Measurements from ENCODE around the gene COBL.

The COBL gene

DNA sequence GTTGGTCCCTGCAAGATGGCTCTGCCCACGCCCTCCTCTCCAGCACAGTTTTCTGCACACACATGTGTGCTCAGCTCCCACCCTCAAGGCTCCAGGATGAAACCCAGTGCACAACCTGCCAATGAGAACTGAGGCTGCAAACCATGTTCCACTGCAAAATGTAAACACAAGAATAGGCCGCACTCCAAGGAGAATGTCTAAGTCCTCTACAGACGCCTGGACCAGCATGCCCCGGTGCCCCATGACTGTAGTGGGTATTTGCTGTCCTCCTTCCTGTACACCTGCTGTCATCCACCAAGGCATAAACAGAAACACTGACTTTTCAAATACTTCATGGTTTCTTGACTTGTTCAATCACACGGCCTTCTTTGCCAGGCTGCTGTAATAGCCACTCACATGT is 72.6 kb downstream of the COBL start:
- no peak overlapping the region for H3K4me3 ChIP-seq (ENCODE audit: control insufficient read depth in 1 of 7, extremely low read depth in 1 of 7, insufficient read depth in 4 of 7, low read depth in 2 of 7, low read length in 6 of 7)
- H3K9me3 ChIP-seq (ENCODE audit: control extremely low read depth in 1 of 5, control insufficient read depth in 4 of 5, insufficient read depth in 2 of 5, low read depth in 1 of 5, low read length in 4 of 5), result no peaks in the 10 kb centered on the region
- WGBS (ENCODE audit: insufficient coverage), result 95% methylated on average over 4 of the region's 5 CpGs
- H3K4me1 ChIP-seq (ENCODE audit: control extremely low read depth in 1 of 4, control insufficient read depth in 4 of 4, insufficient read depth in 4 of 4, low read length in 3 of 4), result no peaks in the 10 kb centered on the region
- POLR2A ChIA-PET, result no interaction called here
- no peaks in the 10 kb centered on the region for H3K27me3 ChIP-seq (replicated peaks in 2 of 5; ENCODE audit: control insufficient read depth in 4 of 5, insufficient read depth in 5 of 5, low read length in 4 of 5)
- DNase-seq, result no peak
- H3K36me3 ChIP-seq (ENCODE audit: control insufficient read depth in 4 of 4, insufficient read depth in 4 of 4, low read length in 3 of 4), result no peaks in the 10 kb centered on the region
- CTCF ChIA-PET, result interaction anchor here (1.1 kb wide), 1 partner anchor 124 kb away, joined by 3 read pairs; no protein-coding TSS in a partner anchor
- H3K27ac ChIP-seq (ENCODE audit: insufficient read depth in 1 of 2, low read depth in 1 of 2, low read length in 2 of 2, poor library complexity in 1 of 2, severe bottlenecking in 2 of 2), result no peak overlapping the region

DNA sequence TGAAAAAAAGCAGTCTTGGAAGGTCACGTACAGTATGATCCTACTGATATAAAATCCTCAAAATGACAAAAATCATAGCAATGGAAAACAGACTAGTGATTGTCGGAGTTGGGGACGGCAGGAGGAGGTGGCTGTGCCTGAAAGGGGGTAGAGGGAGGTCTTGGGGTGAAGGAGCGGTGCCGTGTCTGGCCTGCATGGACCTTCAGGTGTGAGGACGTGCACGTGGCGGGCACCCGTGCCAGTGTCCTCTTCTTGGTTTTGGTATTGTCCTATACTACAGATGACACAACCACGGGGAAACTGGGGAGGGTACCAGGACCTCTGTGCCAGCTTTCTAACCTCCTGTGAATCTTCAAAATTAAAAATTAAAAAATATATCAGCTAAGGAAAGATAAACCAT is 73.0 kb downstream of the COBL start:
- no peak for DNase-seq
- Histone ChIP-seq H3K9me3 (ENCODE audit: control extremely low read depth in 1 of 5, control insufficient read depth in 4 of 5, insufficient read depth in 2 of 5, low read depth in 1 of 5, low read length in 4 of 5) (no peaks in the 10 kb centered on the region), H3K36me3 (ENCODE audit: control insufficient read depth in 4 of 4, insufficient read depth in 4 of 4, low read length in 3 of 4) (no peaks in the 10 kb centered on the region), H3K27me3 (replicated peaks in 2 of 5; ENCODE audit: control insufficient read depth in 4 of 5, insufficient read depth in 5 of 5, low read length in 4 of 5) (no peaks in the 10 kb centered on the region), H3K4me3 (ENCODE audit: control insufficient read depth in 1 of 7, extremely low read depth in 1 of 7, insufficient read depth in 4 of 7, low read depth in 2 of 7, low read length in 6 of 7) (no peak overlapping the region), H3K27ac (ENCODE audit: insufficient read depth in 1 of 2, low read depth in 1 of 2, low read length in 2 of 2, poor library complexity in 1 of 2, severe bottlenecking in 2 of 2) (no peak overlapping the region), H3K4me1 (ENCODE audit: control extremely low read depth in 1 of 4, control insufficient read depth in 4 of 4, insufficient read depth in 4 of 4, low read length in 3 of 4) (no peaks in the 10 kb centered on the region)
- ChIA-PET POLR2A (no interaction called here), CTCF (interaction anchor here (0.5 to 1.8 kb wide), 3 partner anchors 7 to 156 kb away, joined by 3 to 4 read pairs (median 3); no protein-coding TSS in a partner anchor)
- WGBS (ENCODE audit: insufficient coverage), result 95% methylated on average over 7 of the region's 10 CpGs

DNA sequence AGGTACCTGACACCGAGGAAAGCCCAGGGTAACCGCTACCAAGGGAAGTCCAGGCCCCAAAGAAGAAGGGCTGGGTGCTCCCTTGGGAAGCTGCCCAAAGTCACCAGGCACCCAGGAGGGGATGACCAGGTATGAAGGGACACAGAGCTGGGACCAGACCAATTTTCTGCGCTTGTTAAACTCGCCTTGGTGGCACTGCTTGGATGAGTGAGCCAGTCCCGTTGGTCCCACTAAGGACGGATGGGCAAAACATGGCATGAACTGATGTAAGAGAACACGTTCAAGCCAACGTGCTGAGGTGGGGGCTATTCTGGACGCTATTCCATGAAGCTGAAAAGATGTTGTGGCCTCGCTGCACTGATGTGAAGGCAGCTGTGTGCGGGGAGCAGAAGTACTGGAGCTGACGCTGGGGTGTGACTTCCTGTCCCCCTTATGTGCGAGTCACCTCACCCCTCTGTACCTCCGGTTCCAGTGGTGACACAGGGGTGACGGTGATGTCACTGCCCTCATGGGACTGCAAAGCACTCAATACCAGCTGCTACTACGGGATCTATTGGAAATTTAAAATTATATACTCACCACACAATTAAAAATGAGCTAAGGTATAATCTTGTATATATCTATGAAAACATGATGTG is 73.6 kb downstream of the COBL start:
- POLR2A ChIA-PET, result no interaction called here
- Histone ChIP-seq H3K4me1 (ENCODE audit: control extremely low read depth in 1 of 4, control insufficient read depth in 4 of 4, insufficient read depth in 4 of 4, low read length in 3 of 4) (no peaks in the 10 kb centered on the region), H3K9me3 (ENCODE audit: control extremely low read depth in 1 of 5, control insufficient read depth in 4 of 5, insufficient read depth in 2 of 5, low read depth in 1 of 5, low read length in 4 of 5) (no peaks in the 10 kb centered on the region), H3K4me3 (ENCODE audit: control insufficient read depth in 1 of 7, extremely low read depth in 1 of 7, insufficient read depth in 4 of 7, low read depth in 2 of 7, low read length in 6 of 7) (no peak overlapping the region), H3K36me3 (ENCODE audit: control insufficient read depth in 4 of 4, insufficient read depth in 4 of 4, low read length in 3 of 4) (no peaks in the 10 kb centered on the region), H3K27ac (ENCODE audit: insufficient read depth in 1 of 2, low read depth in 1 of 2, low read length in 2 of 2, poor library complexity in 1 of 2, severe bottlenecking in 2 of 2) (no peak overlapping the region), H3K27me3 (replicated peaks in 2 of 5; ENCODE audit: control insufficient read depth in 4 of 5, insufficient read depth in 5 of 5, low read length in 4 of 5) (no peaks in the 10 kb centered on the region)
- DNase-seq, result peak in 2 of 3 donors; percentile 4 to 8
- CTCF ChIA-PET, result interaction anchor here (0.5 to 1.8 kb wide), 6 partner anchors 8 to 157 kb away, joined by 3 to 4 read pairs (median 3); no protein-coding TSS in a partner anchor
- 87% methylated on average over 13 of the region's 16 CpGs for WGBS (ENCODE audit: insufficient coverage)

DNA sequence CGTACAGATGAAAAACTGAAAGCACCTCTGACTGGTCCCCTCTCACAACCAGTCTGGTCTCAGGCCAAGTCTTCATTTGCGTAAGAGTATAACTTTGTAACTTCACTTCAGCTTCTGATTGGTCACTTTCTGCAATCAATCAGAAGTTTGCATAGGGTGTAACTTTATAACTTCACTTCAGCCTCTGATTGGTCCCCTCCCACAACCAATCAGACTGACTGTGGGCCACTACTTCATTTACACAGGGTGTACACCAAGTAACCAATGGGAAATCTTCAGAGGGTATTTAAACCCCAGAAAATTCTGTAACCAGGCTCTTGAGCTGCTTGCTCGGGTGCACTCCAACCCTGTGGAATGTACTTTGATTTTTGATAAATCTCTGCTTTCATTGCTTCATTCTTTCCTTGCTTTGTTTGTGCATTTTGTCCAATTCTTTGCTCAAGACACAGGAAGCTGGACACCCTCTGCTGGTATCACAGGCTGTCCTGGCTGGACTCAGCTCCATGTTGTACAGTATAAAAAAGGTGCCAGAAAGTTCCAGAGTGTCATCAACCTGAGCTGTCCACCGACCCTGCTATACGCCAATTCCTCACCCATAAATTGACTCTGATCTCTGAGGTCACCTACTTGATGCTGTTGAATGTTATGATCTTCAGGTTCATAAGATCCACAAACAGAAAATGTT is 74.5 kb downstream of the COBL start:
- ChIA-PET CTCF (interaction anchor here (0.8 to 1.8 kb wide), 4 partner anchors 9 to 29 kb away, joined by 3 to 4 read pairs (median 3); no protein-coding TSS in a partner anchor), POLR2A (no interaction called here)
- Histone ChIP-seq H3K27me3 (replicated peaks in 2 of 5; ENCODE audit: control insufficient read depth in 4 of 5, insufficient read depth in 5 of 5, low read length in 4 of 5) (no peaks in the 10 kb centered on the region), H3K36me3 (ENCODE audit: control insufficient read depth in 4 of 4, insufficient read depth in 4 of 4, low read length in 3 of 4) (no peaks in the 10 kb centered on the region), H3K4me3 (ENCODE audit: control insufficient read depth in 1 of 7, extremely low read depth in 1 of 7, insufficient read depth in 4 of 7, low read depth in 2 of 7, low read length in 6 of 7) (no peak overlapping the region), H3K27ac (ENCODE audit: insufficient read depth in 1 of 2, low read depth in 1 of 2, low read length in 2 of 2, poor library complexity in 1 of 2, severe bottlenecking in 2 of 2) (no peak overlapping the region), H3K9me3 (ENCODE audit: control extremely low read depth in 1 of 5, control insufficient read depth in 4 of 5, insufficient read depth in 2 of 5, low read depth in 1 of 5, low read length in 4 of 5) (no peaks in the 10 kb centered on the region), H3K4me1 (ENCODE audit: control extremely low read depth in 1 of 4, control insufficient read depth in 4 of 4, insufficient read depth in 4 of 4, low read length in 3 of 4) (no peaks in the 10 kb centered on the region)
- DNase-seq, result no peak
- 100% methylated on average over 3 of the region's 5 CpGs for WGBS (ENCODE audit: insufficient coverage)

DNA sequence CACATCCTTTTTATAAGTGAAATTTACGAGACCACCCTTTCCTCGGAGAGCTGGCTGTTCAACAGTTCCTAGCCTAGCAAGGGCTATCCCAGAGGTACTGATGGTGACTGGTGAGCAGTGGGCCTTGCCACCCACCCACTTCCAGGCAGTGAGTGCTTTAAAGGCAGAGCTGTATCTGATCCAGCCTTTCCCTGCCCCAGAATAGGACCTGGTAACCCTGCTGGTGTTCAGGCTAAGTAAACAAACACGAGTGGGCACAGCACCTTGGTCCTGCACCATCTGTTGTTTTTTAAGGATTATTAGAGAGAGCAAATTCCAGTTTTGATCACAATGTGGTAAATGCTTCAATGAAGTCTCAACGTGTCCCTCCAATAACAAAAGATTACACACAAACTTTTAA is 75.7 kb downstream of the COBL start:
- DNase-seq, result no peak
- CTCF ChIA-PET, result interaction anchor here (1.3 kb wide), 1 partner anchor 129 kb away, joined by 3 read pairs; no protein-coding TSS in a partner anchor
- Histone ChIP-seq H3K4me1 (ENCODE audit: control extremely low read depth in 1 of 4, control insufficient read depth in 4 of 4, insufficient read depth in 4 of 4, low read length in 3 of 4) (no peaks in the 10 kb centered on the region), H3K27ac (ENCODE audit: insufficient read depth in 1 of 2, low read depth in 1 of 2, low read length in 2 of 2, poor library complexity in 1 of 2, severe bottlenecking in 2 of 2) (no peak overlapping the region), H3K27me3 (replicated peaks in 2 of 5; ENCODE audit: control insufficient read depth in 4 of 5, insufficient read depth in 5 of 5, low read length in 4 of 5) (no peaks in the 10 kb centered on the region), H3K4me3 (ENCODE audit: control insufficient read depth in 1 of 7, extremely low read depth in 1 of 7, insufficient read depth in 4 of 7, low read depth in 2 of 7, low read length in 6 of 7) (no peak overlapping the region), H3K36me3 (ENCODE audit: control insufficient read depth in 4 of 4, insufficient read depth in 4 of 4, low read length in 3 of 4) (no peaks in the 10 kb centered on the region), H3K9me3 (ENCODE audit: control extremely low read depth in 1 of 5, control insufficient read depth in 4 of 5, insufficient read depth in 2 of 5, low read depth in 1 of 5, low read length in 4 of 5) (no peaks in the 10 kb centered on the region)
- WGBS (ENCODE audit: insufficient coverage), result 97% methylated on average over 3 of the region's 4 CpGs
- POLR2A ChIA-PET, result no interaction called here

DNA sequence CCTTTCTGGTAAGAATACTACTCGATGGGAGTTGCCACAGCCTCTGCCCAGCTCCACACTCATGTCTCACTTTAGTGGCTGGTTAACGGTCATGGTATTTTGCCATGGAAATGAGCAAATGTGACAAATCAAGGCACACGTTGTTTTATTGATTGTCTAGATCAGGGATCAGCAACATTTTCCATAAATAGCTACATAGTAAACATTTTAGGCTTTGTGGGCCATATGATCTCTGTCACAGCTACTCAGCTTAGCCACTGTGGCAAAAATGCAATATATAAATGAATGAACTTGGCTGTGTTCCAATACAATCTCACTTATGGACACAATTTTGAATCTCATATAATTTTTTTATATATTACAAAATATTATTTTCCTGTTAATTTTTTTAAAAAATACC is 76.9 kb downstream of the COBL start:
- 80% methylated on average over 1 of the region's 3 CpGs for WGBS (ENCODE audit: insufficient coverage)
- H3K4me1 ChIP-seq (ENCODE audit: control extremely low read depth in 1 of 4, control insufficient read depth in 4 of 4, insufficient read depth in 4 of 4, low read length in 3 of 4), result no peaks in the 10 kb centered on the region
- H3K36me3 ChIP-seq (ENCODE audit: control insufficient read depth in 4 of 4, insufficient read depth in 4 of 4, low read length in 3 of 4), result no peaks in the 10 kb centered on the region
- H3K27me3 ChIP-seq (replicated peaks in 2 of 5; ENCODE audit: control insufficient read depth in 4 of 5, insufficient read depth in 5 of 5, low read length in 4 of 5), result no peaks in the 10 kb centered on the region
- ChIA-PET CTCF (interaction anchor here (1.3 kb wide), 1 partner anchor 131 kb away, joined by 3 read pairs; no protein-coding TSS in a partner anchor), POLR2A (no interaction called here)
- H3K4me3 ChIP-seq (ENCODE audit: control insufficient read depth in 1 of 7, extremely low read depth in 1 of 7, insufficient read depth in 4 of 7, low read depth in 2 of 7, low read length in 6 of 7), result no peak overlapping the region
- no peaks in the 10 kb centered on the region for H3K9me3 ChIP-seq (ENCODE audit: control extremely low read depth in 1 of 5, control insufficient read depth in 4 of 5, insufficient read depth in 2 of 5, low read depth in 1 of 5, low read length in 4 of 5)
- H3K27ac ChIP-seq (ENCODE audit: insufficient read depth in 1 of 2, low read depth in 1 of 2, low read length in 2 of 2, poor library complexity in 1 of 2, severe bottlenecking in 2 of 2), result no peak overlapping the region
- no peak for DNase-seq

DNA sequence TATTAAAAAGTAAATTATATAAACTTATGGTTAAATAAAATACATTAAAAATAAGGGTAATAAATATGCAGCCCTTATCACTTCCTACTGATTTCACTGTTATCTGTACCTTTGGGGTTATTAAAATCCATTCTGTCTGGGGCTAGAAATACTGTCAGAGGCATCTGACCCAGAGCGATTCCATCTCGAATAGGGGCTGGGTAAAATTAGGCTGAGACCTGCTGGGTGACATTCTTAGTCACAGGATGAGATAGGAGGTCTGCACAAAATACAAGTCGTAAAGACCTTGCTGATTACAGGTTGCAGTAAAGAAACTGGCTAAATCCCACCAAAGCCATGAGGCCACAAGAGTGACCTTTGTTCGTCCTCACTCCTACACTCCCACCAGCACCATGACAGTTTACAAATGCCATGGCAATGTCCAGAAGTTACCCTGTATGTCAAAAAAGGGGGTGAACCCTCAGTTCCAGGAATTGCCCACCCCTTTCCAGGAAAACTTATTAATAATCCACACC is 77.6 kb downstream of the COBL start:
- 97% methylated on average over 3 of the region's 4 CpGs for WGBS (ENCODE audit: insufficient coverage)
- Histone ChIP-seq H3K36me3 (ENCODE audit: control insufficient read depth in 4 of 4, insufficient read depth in 4 of 4, low read length in 3 of 4) (no peaks in the 10 kb centered on the region), H3K4me3 (ENCODE audit: control insufficient read depth in 1 of 7, extremely low read depth in 1 of 7, insufficient read depth in 4 of 7, low read depth in 2 of 7, low read length in 6 of 7) (no peak overlapping the region), H3K4me1 (ENCODE audit: control extremely low read depth in 1 of 4, control insufficient read depth in 4 of 4, insufficient read depth in 4 of 4, low read length in 3 of 4) (no peaks in the 10 kb centered on the region), H3K27me3 (replicated peaks in 2 of 5; ENCODE audit: control insufficient read depth in 4 of 5, insufficient read depth in 5 of 5, low read length in 4 of 5) (no peaks in the 10 kb centered on the region), H3K9me3 (ENCODE audit: control extremely low read depth in 1 of 5, control insufficient read depth in 4 of 5, insufficient read depth in 2 of 5, low read depth in 1 of 5, low read length in 4 of 5) (no peaks in the 10 kb centered on the region), H3K27ac (ENCODE audit: insufficient read depth in 1 of 2, low read depth in 1 of 2, low read length in 2 of 2, poor library complexity in 1 of 2, severe bottlenecking in 2 of 2) (no peak overlapping the region)
- POLR2A ChIA-PET, result no interaction called here
- CTCF ChIA-PET, result no interaction called here
- DNase-seq, result no peak

Data from common myeloid progenitor, CD34-positive (primary cell).